ENCODE data around the gene MPP3. TPM values are rescaled to one million over a fixed set of nuclear protein-coding genes. Genes with fewer than 3 reads are reported as not detected.

Gene MPP3
- polyA plus RNA-seq, 1 donor: 4.9 TPM

Other genes with a start within 250 kb of the MPP3 start
- 2.7 TPM for gene MEOX1, start 171.2 kb downstream of the MPP3 start, polyA plus RNA-seq
- gene SOST, start 74.4 kb downstream of the MPP3 start, polyA plus RNA-seq: not detected
- 68.7 TPM for gene DUSP3, start 54.2 kb downstream of the MPP3 start, polyA plus RNA-seq
- gene CFAP97D1, start 52.7 kb downstream of the MPP3 start, polyA plus RNA-seq: 0.04 TPM
- 0.30 TPM for gene CD300LG, start 14.0 kb upstream of the MPP3 start, polyA plus RNA-seq
- gene MPP2, start 74.4 kb upstream of the MPP3 start, polyA plus RNA-seq: 3.4 TPM
- gene PPY, start 109.3 kb upstream of the MPP3 start, polyA plus RNA-seq: 0.34 TPM
- 36.2 TPM for gene PYY, start 120.8 kb upstream of the MPP3 start, polyA plus RNA-seq
- 37.5 TPM for gene NAGS, start 171.5 kb upstream of the MPP3 start, polyA plus RNA-seq
- 47.5 TPM for gene TMEM101, start 181.8 kb upstream of the MPP3 start, polyA plus RNA-seq
- gene LSM12, start 233.5 kb upstream of the MPP3 start, polyA plus RNA-seq: 31.5 TPM
- 57.5 TPM for gene G6PC3, start 237.6 kb upstream of the MPP3 start, polyA plus RNA-seq

Data from large intestine (tissue), 1 donor.